Adrenal gland (tissue), 12 donors: ENCODE measurements around the gene MRPL32. TPM values are rescaled to one million over a fixed set of nuclear protein-coding genes. Genes with fewer than 3 reads are reported as not detected.

Source experiments
- DNase-seq, 7 donors: peaks; one replicate each; pipeline ENCODE4 v3.0.0-alpha.2; 2019 to 2020
- H3K27ac ChIP-seq, 5 donors: fragments of 200-600 bp; sonication (generic) in 4 of 5; 1 replicate in 3 of 5; 2 replicates in 2 of 5; pipeline versions ENCODE4 v1.5.1 to v1.8.0; 2016 to 2020; ENCODE audit warnings: mild to moderate bottlenecking in 1 of 5
- H3K27me3 ChIP-seq: fragments of 200-600 bp; 2 replicates; pipeline ENCODE4 v1.8.0; 2021
- H3K36me3 ChIP-seq, 2 donors: fragments of 200-600 bp; replicated peaks in 1 of 2; 1 replicate in 1 of 2; 2 replicates in 1 of 2; pipeline versions ENCODE4 v1.5.1 to v1.8.0; 2018 to 2022
- H3K4me1 ChIP-seq, 2 donors: fragments of 200-600 bp; replicated peaks in 1 of 2; 1 replicate in 1 of 2; 2 replicates in 1 of 2; pipeline versions ENCODE4 v1.5.1 to v1.8.0; 2018 to 2021
- H3K4me3 ChIP-seq, 4 donors: fragments of 200-600 bp; sonication (generic) in 3 of 4; one replicate each; pipeline ENCODE4 v1.5.1; 2016 to 2018
- H3K9me3 ChIP-seq, 3 donors: fragments of 200-600 bp; sonication (generic) in 1 of 3; replicated peaks in 1 of 3; 1 replicate in 2 of 3; 2 replicates in 1 of 3; pipeline versions ENCODE4 v1.5.1 to v1.8.0; 2016 to 2021
- CTCF ChIP-seq, 6 experiments: fragments of 450-650 bp in 4 of 6; fragments of 200-600 bp in 2 of 6; sonication (generic) in 1 of 6; IDR thresholded peaks; 1 replicate in 5 of 6; 2 replicates in 1 of 6; pipeline versions ENCODE4 v1.5.1 to v1.8.0; 2016 to 2021; ENCODE audit warnings: antibody characterized with exemption in 6 of 6, mild to moderate bottlenecking in 2 of 6, moderate library complexity in 1 of 6
- POLR2A ChIP-seq, 2 donors: fragments of 450-650 bp; IDR thresholded peaks; one replicate each; pipeline ENCODE4 v1.6.1; 2017; ENCODE audit warnings: antibody characterized with exemption in 2 of 2, mild to moderate bottlenecking in 2 of 2, moderate library complexity in 1 of 2
- WGBS, 4 donors: extraction: QIAGEN DNeasy Blood & Tissue Kit in 2 of 4; methylation state at CpG; one replicate each; pipeline versions ENCODE4 v1.1.5 to v1.1.7; 2013 to 2017; 5-methylcytosine and 5-hydroxymethylcytosine counted together
- intact Hi-C, 2 donors: fragments of 100-400 bp; cut with DNase I; formaldehyde crosslinking; loops; one replicate each; pipeline versions ENCODE4 v1.14.1 to v1.15.0; 2022 to 2023
- polyA plus RNA-seq, 3 donors: library from polyadenylated mRNA; stranded (reverse); fragments of 200-250 nt in 2 of 3; fragments of 350-450 nt in 1 of 3; fragmentation: Illumina TruSeq in 1 of 3; extraction: RNeasy Lipid Tissue Mini Kit (QIAGEN cat#74804) in 1 of 3; gene quantifications; one replicate each; pipeline ENCODE4 v1.2.3, GENCODE V29; 2013 to 2014
- total RNA-seq, 9 donors: library from RNA; depleted of rRNA in 4 of 9; stranded (reverse); fragments of >200 nt in 4 of 9; fragments of 120-200 nt in 1 of 9; fragmentation: NEBNext Ultra II Directional in 1 of 9; extraction: Animal tissue kit (Norgen Biotek cat#: 25700) in 1 of 9; gene quantifications; one replicate each; pipeline versions ENCODE4 v1.1.0 to v1.2.4, GENCODE V29; 2013 to 2023
- donor health status: healthy with polysubstance abuse.
- donor health status: Bipolar disorder and iron deficiency.
- donor health status: DM: yes; HTN: yes; CAD: no.
- donor health status: DM: no; HTN: no; CAD: no.
- donor health status: DM: no; HTN: no; CAD: no.
- donor health status: DM: yes; HTN: yes; CAD: no.

Gene MRPL32
- total and polyA plus RNA-seq, 12 donors = 56.9 to 174 (median 73.4) TPM

- no peaks in the 10 kb centered on the region for H3K9me3 ChIP-seq
- no peak overlapping the region for H3K4me3 ChIP-seq
- intact Hi-C loops = no loop called here
- no peak for DNase-seq
- 30 to 53% (median 39%) methylated on average over 1 of the region's 1 CpG for WGBS, 4 donors
- H3K36me3 ChIP-seq = peaks cover 0 to 41% of the 10 kb centered on the region in 2 donors
- TF ChIP-seq CTCF (IDR thresholded peaks at IDR 0.05) = no peak
- TF ChIP-seq POLR2A (IDR thresholded peaks at IDR 0.05) = no peak
- H3K4me1 ChIP-seq = peaks cover 7 to 13% of the 10 kb centered on the region in 2 donors
- H3K27ac ChIP-seq = peak overlapping the region in 2 of 5 donors; percentile 0 to 81
- no peaks in the 10 kb centered on the region for H3K27me3 ChIP-seq
These were observed 16.8 kb upstream of the MRPL32 start for GRCh38 chr7:42915356-42915755.

- Histone ChIP-seq H3K4me3 (no peak overlapping the region), H3K4me1 (no peaks in the 10 kb centered on the region), H3K36me3 (peaks cover 0 to 88% of the 10 kb centered on the region in 2 donors), H3K27me3 (no peaks in the 10 kb centered on the region), H3K27ac (no peak overlapping the region), H3K9me3 (no peaks in the 10 kb centered on the region)
- 82 to 87% (median 85%) methylated on average over 3 of the region's 3 CpGs for WGBS, 4 donors
- DNase-seq = no peak
- TF ChIP-seq CTCF (IDR thresholded peaks at IDR 0.05) (no peak), POLR2A (IDR thresholded peaks at IDR 0.05) (no peak)
- intact Hi-C loops = no loop called here
These were observed 10.0 kb upstream of the MRPL32 start for GRCh38 chr7:42922017-42922753.

- Histone ChIP-seq H3K27me3 (no peaks in the 10 kb centered on the region), H3K9me3 (no peaks in the 10 kb centered on the region), H3K4me1 (peaks cover 0 to 14% of the 10 kb centered on the region in 2 donors), H3K36me3 (peaks cover 0 to 79% of the 10 kb centered on the region in 2 donors), H3K27ac (no peak overlapping the region), H3K4me3 (no peak overlapping the region)
- no peak for TF ChIP-seq CTCF (IDR thresholded peaks at IDR 0.05)
- no peak for TF ChIP-seq POLR2A (IDR thresholded peaks at IDR 0.05)
- no peak for DNase-seq
- intact Hi-C loops = no loop called here
- WGBS, 4 donors = 89 to 97% (median 89%) methylated on average over 5 of the region's 5 CpGs
These were observed 7.8 kb upstream of the MRPL32 start for GRCh38 chr7:42924223-42924838.

- H3K36me3 ChIP-seq = peaks cover 0 to 66% of the 10 kb centered on the region in 2 donors
- DNase-seq = no peak
- no peaks in the 10 kb centered on the region for H3K9me3 ChIP-seq
- H3K4me1 ChIP-seq = peaks cover 5 to 26% of the 10 kb centered on the region in 2 donors
- intact Hi-C loops = no loop called here
- no peak overlapping the region for H3K27ac ChIP-seq
- WGBS, 4 donors = 42 to 73% (median 63%) methylated on average over 1 of the region's 1 CpG
- TF ChIP-seq POLR2A (IDR thresholded peaks at IDR 0.05) (no peak), CTCF (IDR thresholded peaks at IDR 0.05) (no peak)
- no peak overlapping the region for H3K4me3 ChIP-seq
- H3K27me3 ChIP-seq = no peaks in the 10 kb centered on the region
These were observed 6.5 kb upstream of the MRPL32 start for GRCh38 chr7:42925630-42926029.
